WTC11 (cell line): ENCODE data around the gene MMAB.

ENCODE experiments used
- CTCF ChIP-seq: fragments of 200-600 bp; IDR thresholded peaks from 2 replicates; pipeline ENCODE4 v1.8.0; 2022; ENCODE audit warnings: antibody characterized with exemption
- E2F5 ChIP-seq: sonication (generic); formaldehyde crosslinking; IDR thresholded peaks from 2 replicates; pipeline ENCODE4 v1.8.1; 2022; ENCODE audit warnings: mild to moderate bottlenecking, moderate library complexity, missing genetic modification reagents
- ELF4 ChIP-seq: sonication (generic); formaldehyde crosslinking; IDR thresholded peaks from 2 replicates; pipeline ENCODE4 v1.8.1; 2022; ENCODE audit warnings: low read depth, mild to moderate bottlenecking, moderate library complexity, missing genetic modification reagents
- GABPB1 ChIP-seq: sonication (generic); formaldehyde crosslinking; IDR thresholded peaks from 2 replicates; pipeline ENCODE4 v1.8.1; 2023; ENCODE audit warnings: mild to moderate bottlenecking, missing genetic modification reagents
- HMGXB4 ChIP-seq: sonication (generic); formaldehyde crosslinking; IDR thresholded peaks from 2 replicates; pipeline ENCODE4 v1.8.1; 2023; ENCODE audit warnings: mild to moderate bottlenecking, moderate library complexity, missing genetic modification reagents
- MAX ChIP-seq: sonication (generic); formaldehyde crosslinking; IDR thresholded peaks from 2 replicates; pipeline ENCODE4 v1.8.0; 2022; ENCODE audit warnings: mild to moderate bottlenecking, missing genetic modification reagents
- MLX ChIP-seq: sonication (generic); formaldehyde crosslinking; IDR thresholded peaks from 2 replicates; pipeline ENCODE4 v1.8.1; 2023; ENCODE audit warnings: mild to moderate bottlenecking, missing genetic modification reagents, moderate library complexity
- MYBL2 ChIP-seq: sonication (generic); formaldehyde crosslinking; IDR thresholded peaks from 2 replicates; pipeline ENCODE4 v1.8.1; 2023; ENCODE audit warnings: mild to moderate bottlenecking, moderate library complexity, missing genetic modification reagents
- SP1 ChIP-seq: sonication (generic); formaldehyde crosslinking; conservative IDR thresholded peaks from 2 replicates; pipeline ENCODE4 v1.8.1; 2022; ENCODE audit warnings: missing genetic modification reagents
- ZBTB21 ChIP-seq: sonication (generic); formaldehyde crosslinking; IDR thresholded peaks from 2 replicates; pipeline ENCODE4 v1.8.1; 2023; ENCODE audit warnings: mild to moderate bottlenecking, missing genetic modification reagents, borderline replicate concordance
- ZNF138 ChIP-seq: sonication (generic); formaldehyde crosslinking; conservative IDR thresholded peaks from 2 replicates; pipeline ENCODE4 v1.8.1; 2022; ENCODE audit warnings: mild to moderate bottlenecking, moderate library complexity, missing genetic modification reagents
- ZNF263 ChIP-seq: sonication (generic); formaldehyde crosslinking; IDR thresholded peaks from 2 replicates; pipeline ENCODE4 v1.8.1; 2022; ENCODE audit warnings: low read depth, mild to moderate bottlenecking, moderate library complexity, missing genetic modification reagents
- TF ChIP-seq, protein P1 (sequence below): sonication (generic); formaldehyde crosslinking; IDR thresholded peaks from 2 replicates; pipeline ENCODE4 v1.8.1; 2023; ENCODE audit warnings: mild to moderate bottlenecking, missing genetic modification reagents
- TF ChIP-seq, protein P2 (sequence below): sonication (generic); formaldehyde crosslinking; IDR thresholded peaks from 2 replicates; pipeline ENCODE4 v1.8.1; 2022; ENCODE audit warnings: low read depth, mild to moderate bottlenecking, moderate library complexity, missing genetic modification reagents, borderline replicate concordance

DNA sequence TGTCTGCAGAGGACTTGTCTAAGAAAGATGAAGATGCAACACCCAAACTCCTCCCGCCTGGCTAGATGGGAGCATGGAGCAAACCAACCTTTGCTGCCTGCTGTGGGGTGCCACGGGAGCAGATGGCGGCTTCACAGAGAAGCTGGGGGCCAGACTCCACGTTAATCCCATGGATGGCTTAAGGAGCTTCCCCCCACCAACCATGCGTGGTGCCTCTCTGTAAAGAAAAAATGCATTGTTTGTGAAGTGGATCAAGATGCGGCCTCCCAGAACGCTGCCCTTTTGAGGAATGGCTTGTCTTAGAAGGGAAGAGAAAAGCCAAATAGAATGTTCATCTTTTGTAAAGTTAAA, 15.9 kb upstream of the MMAB start:
- no peak for TF ChIP-seq ZNF138 (CRISPR knock-in tag)
- TF ChIP-seq CTCF = no peak
- TF ChIP-seq MAX (CRISPR knock-in tag) = no peak
- no peak for TF ChIP-seq HMGXB4 (CRISPR knock-in tag)
- TF ChIP-seq E2F5 (CRISPR knock-in tag) = no peak
- TF ChIP-seq MYBL2 = no peak
- TF ChIP-seq GABPB1 = no peak
- TF ChIP-seq ZBTB21 = no peak
- TF ChIP-seq, protein P1, sequence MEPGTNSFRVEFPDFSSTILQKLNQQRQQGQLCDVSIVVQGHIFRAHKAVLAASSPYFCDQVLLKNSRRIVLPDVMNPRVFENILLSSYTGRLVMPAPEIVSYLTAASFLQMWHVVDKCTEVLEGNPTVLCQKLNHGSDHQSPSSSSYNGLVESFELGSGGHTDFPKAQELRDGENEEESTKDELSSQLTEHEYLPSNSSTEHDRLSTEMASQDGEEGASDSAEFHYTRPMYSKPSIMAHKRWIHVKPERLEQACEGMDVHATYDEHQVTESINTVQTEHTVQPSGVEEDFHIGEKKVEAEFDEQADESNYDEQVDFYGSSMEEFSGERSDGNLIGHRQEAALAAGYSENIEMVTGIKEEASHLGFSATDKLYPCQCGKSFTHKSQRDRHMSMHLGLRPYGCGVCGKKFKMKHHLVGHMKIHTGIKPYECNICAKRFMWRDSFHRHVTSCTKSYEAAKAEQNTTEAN (CRISPR knock-in tag) = no peak
- TF ChIP-seq ZNF263 = no peak
- TF ChIP-seq MLX (CRISPR knock-in tag) = no peak
- TF ChIP-seq, protein P2, sequence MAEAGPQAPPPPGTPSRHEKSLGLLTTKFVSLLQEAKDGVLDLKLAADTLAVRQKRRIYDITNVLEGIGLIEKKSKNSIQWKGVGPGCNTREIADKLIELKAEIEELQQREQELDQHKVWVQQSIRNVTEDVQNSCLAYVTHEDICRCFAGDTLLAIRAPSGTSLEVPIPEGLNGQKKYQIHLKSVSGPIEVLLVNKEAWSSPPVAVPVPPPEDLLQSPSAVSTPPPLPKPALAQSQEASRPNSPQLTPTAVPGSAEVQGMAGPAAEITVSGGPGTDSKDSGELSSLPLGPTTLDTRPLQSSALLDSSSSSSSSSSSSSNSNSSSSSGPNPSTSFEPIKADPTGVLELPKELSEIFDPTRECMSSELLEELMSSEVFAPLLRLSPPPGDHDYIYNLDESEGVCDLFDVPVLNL (CRISPR knock-in tag) = no peak
- no peak for TF ChIP-seq SP1 (CRISPR knock-in tag)
- no peak for TF ChIP-seq ELF4 (CRISPR knock-in tag)
